Camera-type eye (tissue), 1 donor: Measurements from ENCODE around the gene TOMM7. TPM values are rescaled to one million over a fixed set of nuclear protein-coding genes. Genes with fewer than 3 reads are reported as not detected.

Experiments used
- total RNA-seq: library from RNA; depleted of rRNA; stranded (reverse); fragments of >200 nt; gene quantifications from one replicate; pipeline ENCODE4 v1.2.3, GENCODE V29; 2014

TOMM7 gene
- 63.6 TPM for total RNA-seq

GRCh38 chr7:22822486-22823141 is at the start of gene TOMM7:
Gene TOMM7 (minus strand): TSS chr7:22822849. CDS start chr7:22822779, 70 bp downstream.

Other genes with a start within 250 kb of the TOMM7 start
- not detected for gene IL6, start 95.6 kb downstream of the TOMM7 start, total RNA-seq
- gene HYCC1, start 191.3 kb upstream of the TOMM7 start, total RNA-seq, result 95.6 TPM